HCT116 (cell line): ENCODE measurements around the gene INSRR.

Experiments used
- CTCF ChIP-seq, 3 experiments: fragments of 200-600 bp in 1 of 3; sonication (generic) in 1 of 3; IDR thresholded peaks in 2 of 3; conservative IDR thresholded peaks in 1 of 3; 2 replicates each; pipeline ENCODE4 v1.5.1; 2012 to 2017; ENCODE audit warnings: low read depth in 2 of 3, low read length in 2 of 3, antibody characterized with exemption in 1 of 3, borderline replicate concordance in 1 of 3, control low read depth in 1 of 3, mild to moderate bottlenecking in 1 of 3, mixed read lengths in 1 of 3, mixed run types in 1 of 3, moderate library complexity in 1 of 3; ENCODE audit not compliant: insufficient read depth in 1 of 3
- POLR2A ChIP-seq: IDR thresholded peaks from 2 replicates; pipeline ENCODE4 v1.7.0; 2011; ENCODE audit warnings: borderline replicate concordance; ENCODE audit not compliant: insufficient read depth, insufficient read length; ENCODE audit errors: extremely low read depth
- POLR2AphosphoS5 ChIP-seq: IDR thresholded peaks from 2 replicates; pipeline ENCODE4 v1.6.1; 2011; ENCODE audit warnings: mild to moderate bottlenecking, low read depth, low read length, moderate library complexity
- RAD21 ChIP-seq: IDR thresholded peaks from 2 replicates; pipeline ENCODE4 v1.6.1; 2012; ENCODE audit warnings: low read depth, mild to moderate bottlenecking

GRCh38 chr1:156828400-156829124 lies 30.4 kb downstream of the INSRR start:
- TF ChIP-seq POLR2AphosphoS5 (no peak), CTCF (IDR thresholded peaks at IDR 0.05 in 2 of 3, conservative IDR thresholded peaks at IDR 0.05 in 1 of 3; ENCODE audit: borderline replicate concordance in 1 of 3, insufficient read depth in 1 of 3, low read depth in 2 of 3, low read length in 2 of 3) (no peak), RAD21 (no peak), POLR2A (no peak)
